ENCODE results near the gene TCEAL9. TPM values are rescaled to one million over a fixed set of nuclear protein-coding genes. Genes with fewer than 3 reads are reported as not detected.
A peak's percentile ranks its signal among the peaks of the same experiment; 100 is the strongest.

Gene TCEAL9, protein sequence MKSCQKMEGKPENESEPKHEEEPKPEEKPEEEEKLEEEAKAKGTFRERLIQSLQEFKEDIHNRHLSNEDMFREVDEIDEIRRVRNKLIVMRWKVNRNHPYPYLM
- total RNA-seq = 1 to 10 TPM; 1.5 to 1.8 TPM

DNA sequence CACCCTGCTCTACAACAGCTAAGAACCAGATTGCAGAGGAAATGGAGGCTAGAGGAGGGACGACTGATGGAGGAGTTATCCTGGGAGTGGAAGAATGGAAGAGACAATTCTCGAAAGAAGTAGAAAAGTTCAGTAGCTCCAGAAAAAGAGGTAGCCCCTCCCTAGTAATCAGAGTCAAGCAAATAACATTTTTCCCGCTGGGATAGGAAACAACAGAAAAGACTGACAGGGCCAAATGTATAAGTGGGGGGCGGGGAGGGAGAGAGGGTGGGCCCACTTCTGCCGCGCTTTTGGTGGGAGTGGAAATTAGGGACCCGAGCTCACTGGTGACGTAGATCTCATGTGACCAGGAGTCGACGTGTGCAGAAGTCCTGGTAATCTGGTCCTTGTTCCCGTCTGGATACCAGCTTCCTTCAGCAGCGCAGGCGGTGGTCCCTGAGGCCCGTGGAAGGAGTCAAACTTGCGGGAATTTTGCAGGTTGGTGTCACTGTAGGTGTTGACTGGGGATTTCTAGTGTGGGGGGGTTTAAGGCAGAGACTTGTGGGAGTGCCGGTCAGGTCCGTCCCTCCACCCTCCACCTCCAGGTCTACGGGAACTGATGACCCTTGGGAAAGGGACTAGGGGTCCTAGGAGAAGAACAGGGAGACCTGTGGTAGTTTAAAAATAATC is at the start of gene TCEAL9:
TSS of gene TCEAL9 (plus strand) at position 377 of the 669 bp plus-strand sequence. CDS start 1,179 bp downstream, outside the sequence.
- Mint-ChIP-seq H3K4me1 (peaks cover 6% of the 10 kb centered on the region), H3K9me3 (no peaks in the 10 kb centered on the region), H3K36me3 (no peaks in the 10 kb centered on the region), H3K4me3 (peak within 1 kb of the TSS; percentile 84), H3K27me3 (peaks cover 5% of the 10 kb centered on the region), H3K27ac (peak within 1 kb of the TSS; percentile 73)
- POLR2A ChIA-PET = interaction anchor here (0.7 kb wide), 1 partner anchor 80 kb away, joined by 3 read pairs; no protein-coding TSS in a partner anchor
- no peak for ATAC-seq (ENCODE audit: low read depth)
- DNase-seq = no peak

DNA sequence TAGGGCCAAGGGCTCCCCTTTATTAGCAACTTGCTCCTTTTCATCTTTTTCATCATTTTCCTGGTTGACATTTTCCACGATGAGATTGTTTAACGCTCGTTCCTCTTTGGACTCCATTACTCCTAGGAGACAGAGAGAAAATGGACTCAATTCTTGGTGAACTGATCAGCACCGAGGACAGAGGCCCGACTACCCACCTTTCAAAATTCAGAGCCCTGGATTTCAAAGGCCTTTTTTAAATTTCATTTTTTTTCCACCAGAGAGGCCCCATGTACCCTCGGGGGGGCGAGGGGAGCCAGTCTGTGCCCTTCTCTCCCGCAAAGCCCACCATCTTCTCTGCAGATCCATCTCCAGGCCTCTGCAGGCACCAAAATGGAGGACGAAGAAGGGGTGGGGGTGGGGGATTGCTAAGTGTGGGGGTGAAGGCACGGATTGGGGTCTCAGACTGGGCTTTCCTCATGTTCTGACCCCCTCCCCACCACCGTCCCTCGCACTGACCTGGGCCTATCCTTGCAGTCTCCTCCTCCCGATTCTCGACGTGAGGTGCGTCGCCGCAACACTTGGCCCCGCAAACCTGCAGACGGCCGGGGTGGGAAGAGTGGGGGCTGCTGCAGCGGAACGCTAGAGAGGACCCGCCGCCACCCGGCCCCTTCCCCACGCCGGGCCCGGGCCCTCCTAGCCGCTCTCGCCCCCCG is 46.3 kb upstream of the TCEAL9 start:
- POLR2A ChIA-PET = no interaction called here
- peaks cover 5% of the 10 kb centered on the region for H3K4me1 Mint-ChIP-seq
- no peak overlapping the region for H3K27ac Mint-ChIP-seq
- H3K27me3 Mint-ChIP-seq = no peaks in the 10 kb centered on the region
- ATAC-seq (ENCODE audit: low read depth) = no peak
- no peak for DNase-seq
- H3K4me3 Mint-ChIP-seq = peak overlapping the region; percentile 44
- H3K36me3 Mint-ChIP-seq = peaks cover 2% of the 10 kb centered on the region
- H3K9me3 Mint-ChIP-seq = no peaks in the 10 kb centered on the region

DNA sequence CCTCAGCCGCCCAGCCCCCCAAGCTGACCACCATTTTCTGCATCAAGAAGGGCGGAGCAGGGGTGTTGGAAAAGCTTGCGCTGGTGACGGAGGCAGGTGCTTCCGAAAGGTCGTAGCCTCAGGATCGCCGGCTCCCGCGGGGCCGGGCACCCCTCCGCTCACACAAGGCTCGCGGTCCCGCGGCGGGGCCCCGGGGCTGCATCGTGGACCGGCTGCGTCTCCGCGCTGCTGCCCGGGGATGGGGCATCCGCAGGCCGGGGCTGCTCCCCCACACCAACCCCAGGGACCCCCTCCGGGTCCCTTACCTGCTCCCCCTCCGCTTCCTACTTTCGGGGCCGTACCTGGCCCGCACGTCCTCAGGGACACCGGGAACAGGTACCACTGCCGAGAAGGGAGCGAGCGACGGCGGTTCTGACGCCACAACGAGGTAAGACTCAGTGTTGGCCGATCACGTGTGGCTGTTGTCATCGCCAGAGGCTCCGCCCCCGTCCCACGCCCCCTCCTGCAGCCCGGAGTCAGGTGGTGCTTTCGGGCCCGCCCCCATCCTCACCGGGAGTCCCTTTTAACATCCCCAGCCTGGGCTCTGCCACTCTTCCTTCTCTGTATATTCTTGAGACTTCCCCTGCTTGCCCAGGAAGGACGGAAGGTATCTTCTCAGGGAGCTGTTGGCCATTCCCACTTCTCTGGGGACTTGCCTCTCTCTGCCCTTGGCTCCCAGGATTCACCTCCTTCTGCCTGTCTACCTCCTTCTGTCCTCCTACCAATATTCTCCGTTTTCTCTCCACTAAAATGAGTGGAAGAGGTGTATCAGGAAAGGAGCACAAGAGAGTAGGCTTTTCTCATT is 45.5 kb upstream of the TCEAL9 start, which contains the start of gene BEX2:
TSS of gene BEX2 (minus strand) at position 436 of the 844 bp plus-strand sequence. CDS start 1,014 bp downstream, outside the sequence.
- H3K4me1 Mint-ChIP-seq = peaks cover 2% of the 10 kb centered on the region

DNA sequence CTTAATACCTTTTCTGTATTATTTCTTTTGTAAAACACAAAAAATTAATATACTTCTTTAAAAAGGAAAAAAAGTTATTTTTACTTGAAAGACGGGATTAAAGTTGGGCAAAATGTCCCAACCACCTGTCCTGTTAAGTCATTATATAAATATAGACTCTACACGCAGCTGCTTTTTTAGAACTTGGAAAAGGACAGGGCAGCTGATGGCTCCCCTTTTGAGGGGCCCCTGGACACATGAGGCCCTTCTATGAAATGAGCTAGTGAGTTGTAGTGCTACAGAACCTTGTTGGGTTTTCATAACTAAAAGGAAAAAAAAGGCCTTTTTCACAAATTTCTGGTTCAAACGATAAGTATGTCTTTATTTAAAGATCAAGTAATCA is 44.9 kb upstream of the TCEAL9 start:
- no peaks in the 10 kb centered on the region for H3K27me3 Mint-ChIP-seq
- POLR2A ChIA-PET = no interaction called here
- H3K4me1 Mint-ChIP-seq = peaks cover 2% of the 10 kb centered on the region
- no peak overlapping the region for H3K4me3 Mint-ChIP-seq
- no peak for DNase-seq
- peaks cover 2% of the 10 kb centered on the region for H3K36me3 Mint-ChIP-seq
- ATAC-seq (ENCODE audit: low read depth) = no peak
- no peaks in the 10 kb centered on the region for H3K9me3 Mint-ChIP-seq
- no peak overlapping the region for H3K27ac Mint-ChIP-seq

More for the DNA sequence above, 45.5 kb upstream of the TCEAL9 start, which contains the start of gene BEX2:
- H3K27me3 Mint-ChIP-seq = no peaks in the 10 kb centered on the region
- ATAC-seq (ENCODE audit: low read depth) (peak; percentile 97), DNase-seq (peak; percentile 81)
- H3K27ac Mint-ChIP-seq = peak within 1 kb of the TSS; percentile 73
- peaks cover 2% of the 10 kb centered on the region for H3K36me3 Mint-ChIP-seq
- peak within 1 kb of the TSS; percentile 76 for H3K4me3 Mint-ChIP-seq
- POLR2A ChIA-PET = no interaction called here
- no peaks in the 10 kb centered on the region for H3K9me3 Mint-ChIP-seq

DNA sequence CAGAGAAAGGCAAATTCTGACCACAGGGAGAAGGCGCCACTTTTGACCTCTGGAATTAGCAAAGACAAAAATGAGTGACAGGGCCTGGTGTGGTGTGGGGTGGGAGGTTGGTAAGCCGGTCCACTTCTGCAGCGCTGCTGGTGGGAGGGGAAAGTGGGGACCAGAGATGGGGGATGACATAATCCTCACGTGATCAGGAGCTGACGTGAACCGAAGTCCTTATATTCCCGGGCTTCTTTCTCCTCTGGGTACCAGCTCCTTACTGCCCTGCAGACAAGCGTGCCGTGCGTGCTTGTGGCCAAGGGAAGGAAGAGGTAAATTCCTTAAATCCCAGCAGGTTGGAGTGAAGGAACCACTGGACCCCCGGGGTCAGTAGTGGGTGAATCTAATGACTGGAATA is 26.3 kb upstream of the TCEAL9 start, which contains the start of gene TCEAL7:
TSS of gene TCEAL7 (plus strand) at position 249 of the 400 bp plus-strand sequence. CDS start 1,165 bp downstream, outside the sequence.
- peaks cover 17% of the 10 kb centered on the region for H3K27me3 Mint-ChIP-seq
- no peak within 1 kb of the TSS for H3K27ac Mint-ChIP-seq
- ATAC-seq (ENCODE audit: low read depth) (no peak), DNase-seq (no peak)
- POLR2A ChIA-PET = no interaction called here
- H3K4me3 Mint-ChIP-seq = peak within 1 kb of the TSS; percentile 3
- no peaks in the 10 kb centered on the region for H3K36me3 Mint-ChIP-seq
- peaks cover 2% of the 10 kb centered on the region for H3K4me1 Mint-ChIP-seq
- no peaks in the 10 kb centered on the region for H3K9me3 Mint-ChIP-seq

DNA sequence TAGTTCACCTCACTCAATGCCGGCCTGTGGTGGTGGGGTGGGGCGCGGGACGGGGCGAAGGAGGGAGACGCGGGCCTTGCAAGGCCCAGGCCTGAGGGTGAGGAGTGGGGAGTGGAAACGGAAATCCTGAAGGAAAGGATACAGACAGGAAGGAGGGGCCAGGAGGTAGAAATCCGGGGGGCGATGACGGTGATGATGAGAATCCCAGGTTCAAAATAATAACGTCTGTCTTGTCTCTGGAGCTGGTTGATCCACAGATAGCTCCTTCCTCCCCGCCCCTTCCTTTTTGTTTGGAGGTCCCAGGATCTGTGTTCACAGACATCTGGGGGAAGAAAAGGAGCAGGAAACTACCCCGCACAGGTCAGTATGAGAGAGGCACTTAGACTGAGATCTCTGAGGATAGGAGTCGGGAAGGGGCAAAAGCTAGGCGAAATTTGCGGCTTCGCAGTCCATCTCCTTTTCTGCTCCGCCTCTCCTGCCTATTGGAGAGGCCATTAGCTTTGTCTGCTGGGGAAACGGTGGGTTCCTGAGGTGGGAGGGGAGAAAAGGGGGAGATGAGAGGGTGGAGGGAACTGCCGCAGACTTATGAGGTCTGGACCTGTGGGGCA is 25.5 kb upstream of the TCEAL9 start:
- ATAC-seq (ENCODE audit: low read depth) = no peak

DNA sequence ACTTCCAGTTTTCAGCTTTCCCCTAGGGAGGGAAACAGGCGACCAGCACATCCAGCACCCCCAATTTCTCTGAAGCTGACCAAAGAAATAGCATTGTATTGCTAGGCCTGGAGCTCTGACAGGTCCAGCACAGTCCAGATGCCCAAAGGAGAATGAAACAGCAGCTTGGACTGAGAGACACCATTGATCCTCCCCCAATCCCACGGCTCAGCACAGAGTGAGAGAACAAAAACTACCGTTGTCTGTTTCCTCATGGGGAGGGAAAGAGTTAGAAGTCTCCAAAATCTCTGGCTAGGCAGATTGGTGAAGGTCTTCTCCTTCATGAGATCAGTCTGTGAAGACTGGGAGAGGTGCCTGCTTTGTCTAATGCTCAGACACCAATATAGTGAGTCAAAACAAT is 17.6 kb upstream of the TCEAL9 start:
- peaks cover 22% of the 10 kb centered on the region for H3K27me3 Mint-ChIP-seq
- DNase-seq (no peak), ATAC-seq (ENCODE audit: low read depth) (no peak)
- no peak overlapping the region for H3K4me3 Mint-ChIP-seq
- H3K4me1 Mint-ChIP-seq = no peaks in the 10 kb centered on the region
- POLR2A ChIA-PET = no interaction called here
- no peaks in the 10 kb centered on the region for H3K9me3 Mint-ChIP-seq
- H3K36me3 Mint-ChIP-seq = no peaks in the 10 kb centered on the region
- no peak overlapping the region for H3K27ac Mint-ChIP-seq

More for the DNA sequence above, 25.5 kb upstream of the TCEAL9 start:
- no peaks in the 10 kb centered on the region for H3K36me3 Mint-ChIP-seq
- no peaks in the 10 kb centered on the region for H3K9me3 Mint-ChIP-seq
- H3K27ac Mint-ChIP-seq = no peak overlapping the region
- H3K4me3 Mint-ChIP-seq = peak overlapping the region; percentile 3
- peaks cover 2% of the 10 kb centered on the region for H3K4me1 Mint-ChIP-seq
- no peak for DNase-seq
- H3K27me3 Mint-ChIP-seq = peaks cover 17% of the 10 kb centered on the region
- POLR2A ChIA-PET = no interaction called here

DNA sequence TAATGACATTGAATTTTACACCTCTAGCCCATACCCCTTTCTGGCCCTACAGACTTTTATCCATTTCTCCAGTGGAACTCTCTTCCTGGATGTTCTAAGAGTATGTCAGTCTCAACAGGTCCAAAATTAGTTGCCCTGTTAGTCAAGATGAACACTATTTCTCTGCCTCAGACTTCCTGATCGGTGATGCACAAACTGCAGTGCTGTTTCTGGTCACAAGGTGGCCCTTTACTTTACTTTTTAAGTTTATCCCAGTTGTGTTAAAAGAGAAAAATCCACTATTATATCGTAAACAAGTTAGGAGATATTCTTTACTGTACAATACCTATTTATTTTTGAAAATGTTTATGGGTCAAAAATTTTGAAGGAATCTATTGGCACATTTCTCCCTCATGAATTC is 13.2 kb upstream of the TCEAL9 start:
- H3K27ac Mint-ChIP-seq = no peak overlapping the region
- no peaks in the 10 kb centered on the region for H3K9me3 Mint-ChIP-seq
- H3K4me3 Mint-ChIP-seq = no peak overlapping the region
- no peaks in the 10 kb centered on the region for H3K36me3 Mint-ChIP-seq
- POLR2A ChIA-PET = no interaction called here
- no peak for ATAC-seq (ENCODE audit: low read depth)
- H3K27me3 Mint-ChIP-seq = peaks cover 8% of the 10 kb centered on the region
- DNase-seq = no peak
- no peaks in the 10 kb centered on the region for H3K4me1 Mint-ChIP-seq

DNA sequence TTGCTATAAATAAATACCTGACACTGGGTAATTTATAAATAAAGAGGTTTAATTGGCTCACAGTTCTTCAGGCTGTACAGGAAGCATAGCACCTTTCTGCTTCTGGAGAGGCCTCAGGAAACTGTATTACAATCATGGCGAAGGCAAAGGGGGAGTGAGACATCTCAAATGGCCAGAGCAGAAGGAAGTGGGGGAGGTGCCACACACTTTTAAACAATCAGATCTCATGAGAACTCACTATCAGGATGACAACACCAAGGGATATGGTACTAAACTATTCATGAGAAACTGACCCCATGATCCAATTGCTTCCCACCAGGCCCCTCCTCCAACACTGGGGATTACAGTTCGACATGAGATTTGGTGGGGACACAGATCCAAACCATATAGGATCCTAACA is 11.7 kb upstream of the TCEAL9 start:
- no peak for DNase-seq

DNA sequence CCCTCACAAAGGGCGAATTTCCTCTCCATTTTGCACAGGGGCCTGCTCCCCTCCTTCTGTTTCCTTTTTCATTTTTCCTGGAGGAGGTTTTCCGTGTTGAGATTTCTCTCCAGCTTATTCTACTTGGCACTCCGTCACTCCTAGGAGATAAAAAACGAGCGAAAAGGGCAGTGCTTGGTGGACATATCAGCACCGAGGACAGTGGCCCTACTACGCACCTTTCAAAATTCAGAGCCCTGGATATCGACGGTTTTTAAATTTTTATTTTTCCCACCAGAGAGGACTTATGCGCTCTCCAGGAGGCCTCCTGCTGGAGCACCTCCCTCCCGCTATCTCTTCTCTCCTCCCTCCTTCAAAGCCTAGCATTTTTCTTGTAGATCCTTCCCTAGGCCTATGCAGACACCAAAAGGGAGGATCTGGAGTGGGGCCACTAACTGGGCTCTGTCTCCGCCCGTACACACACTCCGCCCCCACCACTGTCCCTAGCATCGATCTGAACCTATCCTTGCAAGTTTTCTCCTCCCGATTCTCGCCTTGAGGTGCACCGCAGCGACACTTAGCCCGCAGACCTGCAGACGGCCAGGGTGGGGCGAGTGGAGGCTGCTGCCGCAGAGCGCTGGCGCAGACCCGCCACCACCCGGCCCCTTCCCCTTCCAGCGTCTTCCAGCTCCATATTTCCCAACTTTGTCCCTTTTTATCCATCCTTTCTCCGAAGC is 8.5 kb upstream of the TCEAL9 start:
- POLR2A ChIA-PET = no interaction called here
- ATAC-seq (ENCODE audit: low read depth) (no peak), DNase-seq (no peak)
- H3K4me1 Mint-ChIP-seq = no peaks in the 10 kb centered on the region
- no peak overlapping the region for H3K4me3 Mint-ChIP-seq
- H3K27ac Mint-ChIP-seq = no peak overlapping the region
- peaks cover 2% of the 10 kb centered on the region for H3K27me3 Mint-ChIP-seq
- no peaks in the 10 kb centered on the region for H3K9me3 Mint-ChIP-seq
- H3K36me3 Mint-ChIP-seq = no peaks in the 10 kb centered on the region

More for the DNA sequence above, 11.7 kb upstream of the TCEAL9 start:
- Mint-ChIP-seq H3K36me3 (no peaks in the 10 kb centered on the region), H3K27me3 (peaks cover 10% of the 10 kb centered on the region), H3K27ac (no peak overlapping the region), H3K4me3 (no peak overlapping the region), H3K9me3 (no peaks in the 10 kb centered on the region), H3K4me1 (no peaks in the 10 kb centered on the region)
- POLR2A ChIA-PET = no interaction called here
- no peak for ATAC-seq (ENCODE audit: low read depth)

DNA sequence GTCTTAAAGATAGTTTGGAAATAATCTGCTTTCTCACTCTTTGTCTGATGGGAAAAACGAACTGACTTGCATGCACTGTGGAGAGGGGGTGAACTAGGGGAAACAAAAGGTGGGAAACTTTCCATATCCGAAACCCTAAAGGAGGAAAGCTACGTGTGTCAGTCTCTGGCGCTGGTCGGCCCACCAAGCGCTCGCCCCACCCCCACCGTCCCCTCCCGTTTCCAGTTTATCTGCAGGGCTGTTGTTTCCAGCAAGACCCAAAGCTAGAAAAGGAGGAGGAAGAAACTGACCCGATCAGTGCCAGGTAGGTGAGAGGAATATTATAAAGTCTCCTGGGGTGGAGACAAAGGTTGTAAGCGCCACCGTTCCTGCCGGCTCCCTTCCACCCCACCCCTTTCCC is 552 bp downstream of the TCEAL9 start:
- Mint-ChIP-seq H3K4me1 (peaks cover 6% of the 10 kb centered on the region), H3K4me3 (peak overlapping the region; percentile 84), H3K9me3 (no peaks in the 10 kb centered on the region), H3K27me3 (peaks cover 5% of the 10 kb centered on the region), H3K36me3 (no peaks in the 10 kb centered on the region), H3K27ac (peak overlapping the region; percentile 73)
- ATAC-seq (ENCODE audit: low read depth) (no peak), DNase-seq (no peak)
- POLR2A ChIA-PET = no interaction called here

DNA sequence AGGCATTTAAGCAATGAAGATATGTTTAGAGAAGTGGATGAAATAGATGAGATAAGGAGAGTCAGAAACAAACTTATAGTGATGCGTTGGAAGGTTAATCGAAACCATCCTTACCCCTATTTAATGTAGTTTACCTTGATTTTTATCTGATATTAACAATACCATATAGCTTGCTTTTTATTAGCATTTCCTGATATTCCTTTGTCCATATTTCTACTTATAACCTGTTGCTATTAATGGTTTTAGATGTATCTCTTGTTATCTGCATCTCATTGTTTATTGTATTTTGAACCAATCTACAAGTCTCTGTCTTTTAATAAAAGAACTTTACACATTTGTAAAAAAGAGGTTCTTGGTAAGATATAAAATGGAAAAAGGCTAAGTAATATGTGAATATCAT is 1.6 kb downstream of the TCEAL9 start:
- Mint-ChIP-seq H3K9me3 (no peaks in the 10 kb centered on the region), H3K27ac (no peak overlapping the region), H3K4me1 (peaks cover 6% of the 10 kb centered on the region), H3K36me3 (no peaks in the 10 kb centered on the region), H3K4me3 (no peak overlapping the region), H3K27me3 (peaks cover 5% of the 10 kb centered on the region)
- ATAC-seq (ENCODE audit: low read depth) (no peak), DNase-seq (no peak)
- POLR2A ChIA-PET = no interaction called here
